Measurements from ENCODE around the gene AKAP9. TPM values are rescaled to one million over a fixed set of nuclear protein-coding genes. Genes with fewer than 3 reads are reported as not detected.
A peak's percentile ranks its signal among the peaks of the same experiment; 100 is the strongest.
"Not testable (repeated sequence)": the region's sequence is repeated elsewhere in the genome, so short reads cannot be mapped to it uniquely, and the experiment has no call there.

AKAP9 gene
- total RNA-seq (10 to 100 TPM; 67.3 to 69.0 TPM), polyA plus RNA-seq (ENCODE audit: insufficient read depth, low read depth, low replicate concordance) (6.7 TPM)
- long read RNA-seq, donor 1, partial matches to known transcripts = 301 of 461 reads
- long read RNA-seq, donor 1, other reads (novel, unspliced or antisense) = 156 of 461 reads
- long read RNA-seq, donor 2, partial matches to known transcripts = 12 of 12 reads
- long read RNA-seq, donor 2, other reads (novel, unspliced or antisense) = 0 of 12 reads

DNA sequence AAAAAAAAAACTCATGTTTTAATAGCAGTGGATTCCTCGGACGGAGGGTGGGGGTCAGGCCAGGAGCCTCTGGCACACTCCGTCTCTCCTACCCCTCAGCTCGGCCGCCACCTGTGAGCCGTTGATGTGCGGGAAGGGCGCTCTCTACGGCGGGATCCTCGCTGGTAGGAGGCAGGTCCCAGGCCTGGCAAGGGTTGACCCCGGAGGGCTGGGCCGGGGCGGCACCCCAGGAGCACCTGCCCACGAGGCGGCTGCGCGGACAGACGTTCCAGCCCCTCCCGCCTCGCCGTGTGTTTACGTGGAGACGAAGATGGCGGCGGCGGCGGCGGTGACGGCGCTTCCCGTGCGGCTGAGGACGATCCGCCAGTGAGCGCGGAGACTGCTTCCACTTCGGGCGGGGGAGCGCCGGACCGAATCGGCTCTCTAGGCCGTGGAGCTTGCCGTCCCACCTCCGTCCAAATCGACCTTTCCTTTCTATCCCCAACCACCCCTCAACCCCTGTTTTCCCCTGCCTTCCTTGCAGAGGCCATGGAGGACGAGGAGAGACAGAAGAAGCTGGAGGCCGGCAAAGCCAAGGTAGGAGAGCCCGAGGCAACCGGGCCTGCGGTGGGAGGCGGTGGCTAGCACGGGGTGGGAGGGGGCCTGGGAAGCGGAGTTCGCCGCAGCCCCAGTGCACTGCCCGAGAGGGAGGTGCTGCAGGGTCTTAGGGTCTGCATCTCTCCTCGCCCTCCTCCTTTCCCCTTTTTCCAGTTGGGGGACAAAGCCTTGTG is at the start of gene AKAP9:
AKAP9 (plus strand) TSS at position 291 of the 770 bp plus-strand sequence; CDS start at position 529, 238 bp downstream.
- H3K9me3 ChIP-seq = no peaks in the 10 kb centered on the region
- intact Hi-C loops (cut with DNase I; ENCODE audit: low total_unique reads) = no loop called here
- H3K4me3 ChIP-seq = peak within 1 kb of the TSS; percentile 75 to 89
- no peaks in the 10 kb centered on the region for H3K27me3 ChIP-seq
- H3K27ac ChIP-seq = peak within 1 kb of the TSS; percentile 94 to 96
- whole genome bisulfite sequencing, 2 donors = 0% methylated on average over 25 to 59 of the region's 59 CpGs
- TF ChIP-seq POLR2A (IDR thresholded peaks at IDR 0.05) = peak; percentile 17
- no peak for TF ChIP-seq CTCF (IDR thresholded peaks at IDR 0.05)
- DNase-seq = peak; percentile 95
- no peaks in the 10 kb centered on the region for H3K4me1 ChIP-seq
- no peaks in the 10 kb centered on the region for H3K36me3 ChIP-seq (ENCODE audit: low read depth, missing control alignments)

DNA sequence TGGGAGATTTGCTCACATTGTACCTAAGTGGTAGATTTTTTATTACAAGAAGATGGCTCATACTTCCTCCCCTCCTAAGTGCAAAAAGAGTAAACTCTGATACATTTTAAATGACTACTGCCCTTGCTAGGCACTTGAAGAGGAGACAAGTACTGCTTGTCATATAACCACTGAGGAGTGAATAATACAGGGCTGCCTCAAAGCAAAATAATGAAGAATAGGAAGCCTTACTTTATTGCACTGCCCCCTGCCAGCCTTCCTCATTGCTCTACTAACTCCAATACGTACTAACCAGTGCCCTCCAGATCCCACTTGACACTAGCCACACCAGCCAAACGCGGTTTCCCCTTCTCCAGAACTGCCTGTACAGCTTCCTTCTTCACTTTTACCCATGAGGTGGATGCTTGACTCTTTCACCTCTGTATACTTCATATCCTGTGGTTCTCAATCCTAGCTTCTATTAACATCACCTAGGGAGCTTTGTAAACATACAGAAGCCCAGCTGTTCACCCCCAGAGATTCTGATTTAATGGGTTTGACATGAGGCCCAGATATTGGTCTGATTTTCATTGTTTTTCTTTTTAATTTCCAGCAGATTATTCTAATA is 48.5 kb upstream of the AKAP9 start:
- TF ChIP-seq POLR2A (IDR thresholded peaks at IDR 0.05) = no peak
- no peak for TF ChIP-seq CTCF (IDR thresholded peaks at IDR 0.05)
- Histone ChIP-seq H3K4me1 (no peaks in the 10 kb centered on the region), H3K9me3 (no peaks in the 10 kb centered on the region), H3K27me3 (no peaks in the 10 kb centered on the region), H3K4me3 (no peak overlapping the region), H3K27ac (no peak overlapping the region), H3K36me3 (ENCODE audit: low read depth, missing control alignments) (no peaks in the 10 kb centered on the region)
- 65 to 80% methylated on average over 3 of the region's 3 CpGs for WGBS, 2 donors
- intact Hi-C loops (cut with DNase I; ENCODE audit: low total_unique reads) = no loop called here
- no peak for DNase-seq

GRCh38 chr7:91892821-91893340 is 47.8 kb upstream of the AKAP9 start:
- H3K27ac ChIP-seq = no peak overlapping the region
- intact Hi-C loops (cut with DNase I; ENCODE audit: low total_unique reads) = no loop called here
- 42 to 58% methylated on average over 2 of the region's 2 CpGs for WGBS, 2 donors

DNA sequence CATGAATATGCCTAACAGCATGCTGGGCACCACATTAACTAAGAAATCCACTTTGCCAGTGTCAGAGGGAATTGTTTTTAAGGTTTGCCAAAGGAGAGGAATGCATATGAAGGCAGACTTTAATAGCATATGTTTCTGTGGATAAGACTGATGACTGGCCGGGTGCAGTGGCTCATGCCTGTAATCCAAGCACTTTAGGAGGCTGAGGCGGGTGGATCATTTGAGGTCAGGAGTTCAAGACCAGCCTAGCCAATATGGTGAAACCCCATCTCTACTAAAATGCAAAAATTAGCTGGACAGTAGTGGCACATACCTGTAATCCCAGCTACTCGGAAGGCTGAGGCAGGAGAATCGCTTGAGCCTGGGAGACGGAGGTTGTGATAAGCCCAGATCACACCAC is 47.0 kb upstream of the AKAP9 start:
- H3K27ac ChIP-seq; H3K4me3 ChIP-seq; H3K4me1 ChIP-seq; DNase-seq; H3K9me3 ChIP-seq; H3K36me3 ChIP-seq (ENCODE audit: low read depth, missing control alignments); H3K27me3 ChIP-seq; intact Hi-C loops (cut with DNase I; ENCODE audit: low total_unique reads): not testable (repeated sequence)
- 86 to 93% methylated on average over 5 of the region's 5 CpGs for WGBS, 2 donors

More at GRCh38 chr7:91892821-91893340, 47.8 kb upstream of the AKAP9 start:
- Histone ChIP-seq H3K9me3 (no peaks in the 10 kb centered on the region), H3K36me3 (ENCODE audit: low read depth, missing control alignments) (no peaks in the 10 kb centered on the region), H3K4me3 (no peak overlapping the region), H3K27me3 (no peaks in the 10 kb centered on the region), H3K4me1 (no peaks in the 10 kb centered on the region)
- TF ChIP-seq CTCF (IDR thresholded peaks at IDR 0.05) (no peak), POLR2A (IDR thresholded peaks at IDR 0.05) (no peak)
- DNase-seq = no peak

- H3K4me1 ChIP-seq = no peaks in the 10 kb centered on the region
- no peak for DNase-seq
- H3K27me3 ChIP-seq = no peaks in the 10 kb centered on the region
- H3K27ac ChIP-seq = no peak overlapping the region
- H3K36me3 ChIP-seq (ENCODE audit: low read depth, missing control alignments) = no peaks in the 10 kb centered on the region
- H3K4me3 ChIP-seq = no peak overlapping the region
- TF ChIP-seq CTCF (IDR thresholded peaks at IDR 0.05) = no peak
- intact Hi-C loops (cut with DNase I; ENCODE audit: low total_unique reads) = no loop called here
- 61 to 75% methylated on average over 1 of the region's 1 CpG for WGBS, 2 donors
- no peaks in the 10 kb centered on the region for H3K9me3 ChIP-seq
These were observed 45.7 kb upstream of the AKAP9 start for GRCh38 chr7:91894781-91895480.
